Stimulated activated CD8-positive, alpha-beta memory T cell treated with anti-CD3 and anti-CD28 coated beads, Interleukin-7, amount 100 ng/mL, for 24 hours (primary cell): ENCODE measurements around the gene PNMA8C.
"Not testable (repeated sequence)": the region's sequence is repeated elsewhere in the genome, so short reads cannot be mapped to it uniquely, and the experiment has no call there.

Experiments
- DNase-seq: peaks from one replicate; pipeline ENCODE4 v3.0.0-alpha.2; 2020; ENCODE audit warnings: low read depth

The PNMA8C gene

GRCh38 chr19:46388311-46389095, 40.2 kb downstream of the PNMA8C start:
- DNase-seq, result no peak

- DNase-seq, result no peak
These were observed 41.0 kb downstream of the PNMA8C start for GRCh38 chr19:46387713-46388130.

- DNase-seq, result no peak
These were observed 41.6 kb downstream of the PNMA8C start for GRCh38 chr19:46386996-46387712.

- DNase-seq, result no peak
These were observed 42.6 kb downstream of the PNMA8C start for GRCh38 chr19:46386151-46386550.

GRCh38 chr19:46385636-46386035, 43.1 kb downstream of the PNMA8C start:
- DNase-seq, result no peak

GRCh38 chr19:46384396-46384795, 44.3 kb downstream of the PNMA8C start:
- no peak for DNase-seq

- DNase-seq, result no peak
These were observed 44.9 kb downstream of the PNMA8C start for GRCh38 chr19:46383846-46384245.

- DNase-seq, result no peak
These were observed 45.4 kb downstream of the PNMA8C start for GRCh38 chr19:46383171-46383815.

- no peak for DNase-seq
These were observed 46.9 kb downstream of the PNMA8C start for GRCh38 chr19:46381756-46382345.

- DNase-seq, result no peak
These were observed 47.4 kb downstream of the PNMA8C start for GRCh38 chr19:46381346-46381745.

GRCh38 chr19:46380690-46381089, 48.0 kb downstream of the PNMA8C start:
- no peak for DNase-seq

- no peak for DNase-seq
These were observed 50.5 kb downstream of the PNMA8C start for GRCh38 chr19:46378268-46378667.

GRCh38 chr19:46376241-46377153, 52.2 kb downstream of the PNMA8C start:
- no peak for DNase-seq

GRCh38 chr19:46375476-46376067, 53.2 kb downstream of the PNMA8C start:
- DNase-seq, result not testable (repeated sequence)
